ENCODE data around the gene UST.
"Not testable (repeated sequence)": the region's sequence is repeated elsewhere in the genome, so short reads cannot be mapped to it uniquely, and the experiment has no call there.

UST gene

GRCh38 chr6:148846778-148847761, 100.2 kb downstream of the UST start:
- no peak for DNase-seq

GRCh38 chr6:148848915-148849314, 102.1 kb downstream of the UST start:
- no peak for DNase-seq

- not testable (repeated sequence) for DNase-seq
These were observed 102.6 kb downstream of the UST start for GRCh38 chr6:148849449-148849848.

GRCh38 chr6:148850964-148851363, 104.1 kb downstream of the UST start:
- no peak for DNase-seq

- DNase-seq: no peak
These were observed 105.1 kb downstream of the UST start for GRCh38 chr6:148851683-148852556.

- no peak for DNase-seq
These were observed 105.9 kb downstream of the UST start for GRCh38 chr6:148852688-148853087.

- not testable (repeated sequence) for DNase-seq
These were observed 106.3 kb downstream of the UST start for GRCh38 chr6:148853113-148853512.

- DNase-seq: no peak
These were observed 107.3 kb downstream of the UST start for GRCh38 chr6:148854096-148854495.

- DNase-seq: no peak
These were observed 108.2 kb downstream of the UST start for GRCh38 chr6:148854992-148855391.

GRCh38 chr6:148855744-148856143, 108.9 kb downstream of the UST start:
- no peak for DNase-seq

- no peak for DNase-seq
These were observed 111.1 kb downstream of the UST start for GRCh38 chr6:148857798-148858390.

- not testable (repeated sequence) for DNase-seq
These were observed 117.3 kb downstream of the UST start for GRCh38 chr6:148864132-148864531.

- no peak for DNase-seq
These were observed 118.1 kb downstream of the UST start for GRCh38 chr6:148864941-148865340.

GRCh38 chr6:148866657-148867268, 119.9 kb downstream of the UST start:
- DNase-seq: no peak

- DNase-seq: no peak
These were observed 121.0 kb downstream of the UST start for GRCh38 chr6:148867862-148868261.

- no peak for DNase-seq
These were observed 121.5 kb downstream of the UST start for GRCh38 chr6:148868314-148868713.

GRCh38 chr6:148868901-148869300, 122.1 kb downstream of the UST start:
- DNase-seq: no peak

- DNase-seq: no peak
These were observed 122.8 kb downstream of the UST start for GRCh38 chr6:148869585-148869984.

- no peak for DNase-seq
These were observed 126.3 kb downstream of the UST start for GRCh38 chr6:148873154-148873553.

- no peak for DNase-seq
These were observed 127.0 kb downstream of the UST start for GRCh38 chr6:148873868-148874267.

- DNase-seq: no peak
These were observed 128.0 kb downstream of the UST start for GRCh38 chr6:148874698-148875293.

GRCh38 chr6:148878683-148879082, 131.9 kb downstream of the UST start:
- no peak for DNase-seq
